Measurements from ENCODE around the gene TJP3.

TJP3 gene

DNA sequence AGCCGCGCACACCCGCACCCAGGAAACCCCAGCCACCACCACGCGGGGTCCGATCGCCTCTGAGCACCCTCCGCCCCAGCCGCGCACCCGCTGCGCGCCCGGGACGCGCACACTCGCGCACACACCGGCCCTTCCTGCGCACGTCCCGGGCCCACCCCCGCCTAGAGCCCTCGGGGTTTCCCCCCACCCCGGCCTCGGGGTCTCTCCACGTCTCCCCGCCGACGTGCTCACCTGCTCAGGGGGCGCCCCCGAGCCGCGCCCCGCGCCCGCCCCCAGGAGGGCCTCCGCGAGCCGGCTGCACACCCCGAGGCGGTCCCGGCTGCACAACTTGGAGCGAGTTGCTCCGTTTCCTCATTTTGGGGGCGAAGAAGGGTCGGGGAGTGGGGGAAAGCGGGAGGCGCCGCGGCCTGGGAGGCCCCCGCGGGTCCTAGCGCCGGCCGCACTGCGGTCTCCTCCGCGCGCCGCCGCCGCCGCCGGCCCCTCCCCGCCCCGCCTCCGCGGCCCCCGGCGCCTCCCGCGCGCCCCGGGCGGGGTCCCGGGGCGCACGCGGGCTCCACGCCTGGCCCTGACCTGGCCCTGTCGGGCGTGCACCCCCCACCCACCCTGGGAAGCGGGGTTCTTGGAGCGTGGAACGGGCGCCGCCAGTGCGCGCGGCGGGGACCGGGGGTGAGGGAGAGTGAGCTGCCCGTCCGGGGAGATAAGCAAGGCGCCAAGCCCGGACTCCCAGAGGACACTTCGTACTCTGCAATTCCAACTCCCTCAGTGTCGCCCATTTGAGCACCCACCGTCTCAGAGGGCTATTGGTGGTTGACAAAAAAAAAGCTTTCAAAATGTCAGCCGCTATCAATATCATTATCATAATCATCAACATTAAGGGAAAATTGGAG lies 78.0 kb downstream of the TJP3 start, which contains the start of gene MATK:
Gene MATK, minus strand, starts transcription at position 444 of the 887 bp plus-strand sequence. CDS start 1,246 bp downstream, outside the sequence.
- DNase-seq: no peak

DNA sequence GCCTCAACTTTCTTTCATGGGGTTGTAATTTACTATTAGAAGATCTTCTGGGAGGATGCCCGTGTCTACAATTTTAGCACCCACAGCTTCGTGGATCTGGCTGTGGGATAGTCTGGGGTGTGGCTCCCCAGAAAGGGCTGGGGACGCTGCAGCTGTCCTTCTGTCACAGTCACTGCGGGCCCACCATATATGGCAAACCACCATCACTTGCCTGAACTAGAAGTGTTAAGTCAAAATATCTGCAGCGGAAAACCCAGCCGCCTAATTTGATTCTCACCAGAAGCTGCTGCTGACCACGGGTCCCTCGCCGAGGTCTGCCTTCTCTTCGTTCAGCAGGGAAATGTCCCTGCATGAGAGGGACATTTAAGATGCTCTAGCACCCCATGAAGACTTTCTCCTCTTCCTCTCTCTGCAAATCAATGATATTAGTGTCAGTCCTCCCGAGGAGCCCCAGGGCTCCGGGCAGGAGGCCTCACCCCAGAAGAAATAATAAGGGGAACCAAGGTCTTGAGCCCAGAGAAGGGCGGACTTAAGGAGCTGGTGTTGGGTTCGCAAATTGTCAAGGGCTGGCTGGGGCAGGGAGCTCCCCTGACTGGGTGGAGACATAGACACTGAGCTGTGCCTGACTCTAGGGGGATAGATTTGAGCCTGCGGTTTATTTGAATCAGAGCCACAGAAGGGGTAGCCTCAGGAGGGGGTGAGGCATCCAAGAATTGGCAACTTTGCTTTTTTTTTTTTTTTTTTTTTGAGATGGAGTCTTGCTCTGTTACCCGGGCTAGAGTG lies 81.0 kb downstream of the TJP3 start:
- no peak for DNase-seq

DNA sequence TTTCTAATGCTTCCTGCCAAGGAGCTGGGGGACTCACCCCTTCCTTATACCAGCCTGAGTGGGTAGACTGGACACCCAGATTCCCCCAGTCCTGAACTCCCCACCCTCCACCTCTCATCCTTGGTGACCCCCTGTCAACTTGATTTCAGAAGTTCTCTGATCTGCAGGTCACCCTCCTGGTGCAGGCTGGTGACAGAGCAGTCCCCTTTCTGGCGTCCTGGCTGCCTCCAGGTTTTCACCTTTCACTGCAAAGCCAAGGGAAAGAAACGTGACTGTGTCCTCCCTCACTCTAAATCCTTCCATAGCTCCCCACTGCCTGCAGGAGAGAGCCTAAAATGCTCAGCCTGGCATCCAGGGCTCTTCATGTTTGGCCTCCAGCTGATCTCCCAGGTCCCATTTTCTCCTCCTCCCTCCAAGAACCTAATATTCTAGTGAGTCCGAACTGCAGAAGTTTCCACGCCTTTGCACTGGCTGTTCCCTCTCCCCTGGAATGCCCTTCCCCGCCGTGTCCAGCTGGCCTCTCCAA lies 82.1 kb downstream of the TJP3 start:
- no peak for DNase-seq

DNA sequence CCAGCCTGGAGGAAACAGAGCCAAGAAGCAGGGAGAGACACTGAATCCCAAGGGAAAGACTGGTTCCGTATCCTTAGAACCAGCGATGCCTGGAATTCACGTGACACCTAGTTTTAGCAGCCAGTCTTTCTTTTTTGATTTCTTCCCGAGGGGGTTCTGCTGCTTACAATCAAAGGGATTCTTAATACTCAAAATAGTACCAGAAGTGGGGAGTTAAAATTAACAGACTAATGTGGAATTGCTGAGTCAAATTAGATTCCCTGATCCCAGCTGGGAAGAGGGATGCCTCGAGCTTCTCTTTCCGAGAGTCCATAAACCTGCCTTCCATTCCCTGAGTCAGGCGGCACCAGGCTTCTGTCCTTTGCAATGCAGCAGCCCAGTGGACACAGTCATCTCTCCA lies 82.8 kb downstream of the TJP3 start:
- DNase-seq: no peak

DNA sequence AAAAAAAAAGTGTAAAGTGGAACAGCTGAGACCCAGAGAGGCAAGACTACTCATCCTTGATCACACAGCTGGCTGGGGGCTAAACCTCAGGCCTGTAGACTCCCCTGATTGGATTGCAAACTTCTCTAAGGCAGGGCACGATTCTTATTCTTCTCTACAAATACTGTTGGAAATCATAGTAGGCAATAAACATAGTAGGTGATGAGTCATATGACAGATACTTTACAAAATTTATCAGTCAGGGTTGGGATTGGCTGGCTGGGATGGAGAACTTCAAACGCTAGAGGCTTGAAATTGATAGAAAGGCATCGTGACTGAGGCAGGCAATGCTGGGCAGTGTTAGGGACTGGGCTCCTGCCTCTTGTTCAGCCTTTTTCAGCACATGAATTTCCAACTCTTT lies 83.9 kb downstream of the TJP3 start:
- DNase-seq: no peak

DNA sequence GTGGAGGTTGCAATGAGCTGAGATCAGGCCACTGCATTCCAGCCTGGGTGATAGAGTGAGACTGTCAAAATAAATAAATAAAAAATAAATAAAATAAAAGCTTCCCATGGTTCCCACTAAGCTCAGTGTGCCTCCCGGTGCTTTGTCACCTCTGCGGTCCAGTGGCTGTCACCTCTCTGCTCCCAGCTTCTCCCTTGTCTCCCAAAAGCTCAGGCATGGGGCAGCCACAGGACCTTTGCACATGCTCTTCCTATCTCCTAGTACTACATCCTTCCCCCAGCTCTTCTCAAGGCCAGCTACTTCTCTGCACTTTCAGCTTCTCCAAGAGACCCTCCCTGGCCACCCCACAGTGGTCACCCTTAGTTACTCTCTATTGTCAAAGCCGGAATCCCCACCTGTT lies 85.6 kb downstream of the TJP3 start:
- no peak for DNase-seq

DNA sequence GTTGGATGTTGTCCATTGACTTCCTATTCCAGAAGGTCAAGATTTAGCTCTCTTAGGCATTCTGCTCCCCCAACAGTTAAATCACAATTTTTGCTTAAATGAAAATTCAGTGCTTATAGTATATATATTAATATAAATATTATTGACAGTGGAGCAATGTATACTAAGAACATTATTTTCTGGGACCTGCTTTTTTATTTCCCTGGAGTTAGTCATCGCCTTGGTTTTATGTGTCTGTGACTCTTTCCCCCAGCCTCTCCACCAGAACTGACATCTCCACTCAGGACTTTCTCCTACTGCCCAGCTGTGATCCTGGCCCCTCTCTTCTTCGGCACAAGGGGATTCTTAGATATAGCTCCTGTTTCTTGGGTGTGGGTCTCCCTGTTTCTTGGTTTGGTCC lies 88.2 kb downstream of the TJP3 start:
- no peak for DNase-seq

DNA sequence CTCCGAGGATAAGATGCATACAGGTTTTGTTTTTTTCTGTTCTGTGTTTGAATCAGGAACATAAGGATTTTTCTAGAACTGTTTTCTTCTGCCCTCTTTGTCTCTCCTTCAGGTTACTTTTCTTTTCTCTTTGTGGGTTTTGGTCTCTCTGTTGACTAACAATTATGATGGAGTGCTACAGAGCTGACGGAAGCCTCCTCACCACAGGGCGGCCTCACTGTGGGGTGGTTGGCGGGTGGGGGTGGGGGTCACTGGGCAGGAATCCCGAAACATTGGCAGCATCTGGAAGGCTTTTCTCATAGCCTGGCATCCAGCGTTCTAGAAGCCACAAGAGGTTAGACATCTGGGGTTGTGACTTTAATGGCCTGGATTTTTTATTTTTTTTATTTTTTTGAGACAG lies 90.0 kb downstream of the TJP3 start:
- DNase-seq: no peak
